GM18907 (cell line): ENCODE data around the gene PPP1R9B.

Experiments used
- ATAC-seq: cut with Tn5 transposase; IDR thresholded peaks from one replicate; pipeline ENCODE4 v1.9.1; 2021; ENCODE audit warnings: mild to moderate bottlenecking, moderate library complexity; ENCODE audit not compliant: unreplicated experiment

The PPP1R9B gene

DNA sequence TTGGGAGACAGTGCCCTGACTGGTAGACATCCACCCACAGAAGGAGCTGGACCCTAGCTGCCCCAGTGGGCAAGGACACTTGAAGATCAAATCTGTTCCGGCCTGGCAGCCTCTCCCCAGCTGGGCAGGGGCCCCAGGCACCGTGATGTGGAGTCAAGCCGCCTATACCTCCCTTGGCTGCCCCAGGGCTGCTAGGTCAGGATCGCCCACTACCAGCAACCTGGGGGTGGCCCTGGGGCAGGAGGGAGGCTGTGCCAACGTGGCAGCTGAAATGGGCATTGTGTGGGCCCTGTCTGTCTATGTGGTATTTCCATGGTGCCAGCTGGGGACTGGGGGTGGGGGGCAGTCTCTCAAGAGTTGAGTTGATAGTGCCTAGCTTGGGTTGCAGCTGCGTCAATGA lies 54.4 kb downstream of the PPP1R9B start:
- ATAC-seq: no peak

DNA sequence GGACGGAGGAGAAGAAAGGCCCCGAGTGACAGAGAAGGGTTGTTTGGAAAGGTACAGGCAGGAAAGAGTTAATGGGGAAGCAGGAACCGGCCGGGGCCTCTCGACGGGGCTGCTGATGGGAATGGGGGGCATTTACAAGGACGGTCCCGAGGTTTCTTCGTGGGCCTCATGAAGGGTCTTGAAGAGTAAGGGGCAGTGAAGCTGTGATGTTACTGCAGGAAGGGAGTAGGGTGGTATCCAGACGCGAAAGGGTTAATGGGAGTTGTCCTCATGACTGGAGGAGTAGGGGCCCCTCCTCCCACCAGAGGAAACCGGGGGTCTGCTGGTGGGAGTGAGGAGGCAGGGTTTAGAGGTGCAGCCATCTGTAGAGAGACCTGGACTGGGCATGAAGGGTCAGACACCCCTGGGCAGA lies 54.8 kb downstream of the PPP1R9B start:
- no peak for ATAC-seq

DNA sequence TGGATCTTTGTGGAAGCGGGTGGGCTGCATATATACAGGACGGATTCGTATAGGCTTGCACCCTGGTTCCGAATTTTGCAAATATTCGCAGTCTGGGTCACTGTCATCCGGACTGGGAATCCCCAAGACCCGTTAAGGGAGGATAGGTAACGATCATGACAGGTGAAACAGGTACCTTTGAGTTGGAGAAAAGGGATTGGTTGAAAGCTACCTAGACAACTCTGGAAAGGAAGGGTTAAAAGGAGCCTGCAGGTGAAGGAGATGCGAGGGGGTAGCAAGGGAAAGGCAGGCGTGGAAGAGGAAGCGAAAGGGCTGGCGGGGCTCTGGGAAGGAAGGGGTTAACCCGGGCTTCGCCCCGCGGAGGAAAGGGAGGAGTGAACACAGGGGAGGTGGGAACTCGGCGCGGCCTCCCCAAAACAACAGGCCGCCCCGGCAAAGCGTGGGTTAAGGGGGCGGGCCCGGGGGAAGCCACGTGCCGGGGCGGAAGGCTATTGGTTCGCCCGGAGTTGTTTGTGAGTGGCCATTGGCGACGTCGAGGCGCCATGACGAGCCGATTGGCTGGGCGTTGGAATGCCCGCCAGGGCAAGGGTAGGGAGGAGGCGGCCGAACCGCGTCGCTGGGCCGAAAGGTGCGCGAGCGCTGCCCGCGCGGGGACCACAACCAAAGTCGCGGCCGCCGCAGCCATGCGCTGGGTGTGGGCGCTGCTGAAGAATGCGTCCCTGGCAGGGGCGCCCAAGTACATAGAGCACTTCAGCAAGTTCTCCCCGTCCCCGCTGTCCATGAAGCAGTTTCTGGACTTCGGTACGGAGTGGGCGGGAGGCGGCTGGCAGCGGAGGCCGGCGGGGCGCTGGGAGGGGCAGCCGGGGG lies 55.5 kb downstream of the PPP1R9B start, which contains the start of gene PDK2:
PDK2 (plus strand) TSS at position 599 of the 867 bp plus-strand sequence; CDS start at position 684, 85 bp downstream.
- ATAC-seq: peak; percentile 85

DNA sequence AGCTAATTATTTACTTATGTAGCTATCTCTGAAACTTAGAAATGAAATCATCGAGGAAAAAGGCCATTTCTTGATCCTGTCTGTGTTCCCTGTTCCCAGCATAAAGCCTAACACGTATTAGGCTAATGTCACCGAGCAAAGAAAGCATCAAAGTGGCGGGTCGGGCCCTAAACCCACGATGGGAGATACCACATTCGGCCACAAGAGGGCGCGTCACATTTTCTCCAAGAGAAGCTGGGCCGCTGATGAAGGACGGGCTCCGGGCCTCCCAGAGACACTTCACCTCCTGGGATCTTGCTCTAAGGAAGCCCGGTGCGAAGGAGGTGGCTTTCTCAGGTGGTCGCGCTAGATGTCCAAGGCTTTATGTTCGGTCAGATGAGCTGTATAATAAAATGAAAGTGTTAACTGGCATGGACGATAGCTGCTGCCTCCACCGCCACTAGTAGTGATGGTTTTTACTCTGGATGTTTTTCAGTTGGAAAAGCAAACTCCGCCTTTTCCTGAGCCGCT lies 56.2 kb downstream of the PPP1R9B start:
- peak; percentile 39 for ATAC-seq

DNA sequence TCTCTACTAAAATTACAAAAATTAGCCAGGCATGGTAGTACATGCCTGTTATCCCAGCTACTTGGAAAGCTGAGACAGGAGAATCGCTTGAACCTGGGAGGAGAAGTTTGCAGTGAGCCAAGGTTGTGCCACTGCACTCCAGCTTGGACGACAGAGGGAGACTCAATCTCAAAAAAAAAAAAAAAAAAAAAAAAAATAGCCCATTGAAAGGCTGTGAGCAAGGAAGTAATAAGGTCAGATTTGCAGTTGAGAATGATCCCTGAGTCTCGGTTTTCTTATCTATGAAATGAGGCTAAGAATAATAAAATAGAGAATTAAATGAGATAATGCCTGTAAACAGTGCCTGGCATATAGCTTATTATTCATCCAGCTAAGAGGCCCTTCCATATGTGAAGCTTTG lies 56.7 kb downstream of the PPP1R9B start:
- no peak for ATAC-seq

DNA sequence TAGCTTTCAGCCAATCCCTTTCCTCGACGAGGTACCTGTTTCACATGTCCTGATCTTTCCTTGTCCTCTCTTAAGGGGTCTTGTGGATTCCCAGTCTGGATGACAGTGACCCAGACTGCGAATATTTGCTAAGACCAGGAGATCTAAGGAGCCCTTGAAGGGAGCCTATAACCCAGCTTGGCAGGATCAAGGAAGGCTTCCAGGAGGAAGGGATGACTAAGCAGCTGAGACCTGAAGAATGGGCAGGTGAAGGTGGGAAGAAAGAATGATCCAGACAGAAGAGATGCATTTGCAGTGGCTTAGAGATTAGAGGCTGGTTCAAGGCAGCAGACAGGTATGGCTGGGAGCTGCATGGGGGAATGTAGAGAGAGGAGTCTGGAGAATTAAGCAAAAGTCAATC lies 57.2 kb downstream of the PPP1R9B start:
- ATAC-seq: no peak

DNA sequence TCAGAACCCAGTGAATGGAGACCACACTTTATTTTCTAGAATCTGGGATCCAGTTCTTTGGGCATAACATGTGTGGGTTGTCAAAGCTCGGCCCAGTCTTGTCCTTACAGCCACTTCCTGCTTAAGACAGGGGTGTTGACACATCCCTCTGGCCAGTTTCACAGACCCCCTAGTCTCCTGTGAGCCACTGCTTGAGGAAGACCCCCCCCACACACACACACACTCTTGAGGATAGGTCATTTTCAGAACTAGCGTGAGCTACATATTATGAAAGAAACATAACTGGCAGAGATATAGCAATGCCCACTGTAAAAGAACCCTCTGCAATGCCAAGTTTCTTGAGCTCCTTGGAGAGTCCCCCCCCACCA lies 58.6 kb downstream of the PPP1R9B start:
- no peak for ATAC-seq

DNA sequence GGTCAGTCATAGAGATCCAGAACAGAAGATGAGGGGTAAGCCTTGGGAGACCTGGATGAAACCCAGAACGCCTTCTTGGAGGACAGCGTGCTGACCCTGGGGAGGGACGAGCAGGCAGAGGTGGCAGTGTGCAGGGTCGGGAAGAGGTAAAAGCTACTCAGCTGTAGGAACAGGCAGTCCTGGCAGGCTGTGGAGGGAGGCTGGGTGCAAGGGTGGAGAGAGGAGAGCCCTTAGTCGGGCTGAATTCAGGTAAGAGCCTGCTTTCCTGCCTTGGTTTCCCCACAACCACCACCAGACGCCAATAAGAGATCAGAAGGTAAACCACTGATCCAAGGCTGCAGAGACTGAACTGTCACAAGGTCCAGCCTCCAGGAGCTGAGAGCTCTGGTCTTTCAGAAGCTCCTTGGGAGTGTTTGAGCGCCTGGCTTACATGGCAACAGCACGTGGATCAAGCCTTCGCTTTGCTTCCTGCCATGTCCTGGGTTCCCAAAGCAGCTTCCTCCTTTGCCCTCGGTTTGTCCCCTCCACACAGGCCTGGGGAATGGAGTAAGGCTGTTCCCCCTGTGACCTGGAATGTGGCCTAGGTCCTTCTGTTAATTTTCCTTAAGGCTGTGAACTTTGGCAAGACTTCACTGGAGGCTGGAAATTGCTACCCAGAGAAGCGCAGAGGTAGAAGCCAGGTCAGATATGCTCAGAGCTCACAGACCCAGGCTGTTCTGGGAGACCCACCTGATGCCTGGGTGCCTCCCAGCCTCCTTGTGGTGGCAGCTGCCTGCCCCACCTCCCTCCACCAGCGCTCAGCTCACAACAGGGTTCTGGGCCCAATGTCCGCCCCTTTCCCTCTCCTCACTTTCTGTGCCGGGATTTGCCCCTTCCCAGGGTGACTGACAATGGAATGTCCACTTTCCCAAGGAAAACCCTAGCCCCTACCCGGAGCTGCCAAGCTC lies 59.2 kb downstream of the PPP1R9B start:
- ATAC-seq: no peak

DNA sequence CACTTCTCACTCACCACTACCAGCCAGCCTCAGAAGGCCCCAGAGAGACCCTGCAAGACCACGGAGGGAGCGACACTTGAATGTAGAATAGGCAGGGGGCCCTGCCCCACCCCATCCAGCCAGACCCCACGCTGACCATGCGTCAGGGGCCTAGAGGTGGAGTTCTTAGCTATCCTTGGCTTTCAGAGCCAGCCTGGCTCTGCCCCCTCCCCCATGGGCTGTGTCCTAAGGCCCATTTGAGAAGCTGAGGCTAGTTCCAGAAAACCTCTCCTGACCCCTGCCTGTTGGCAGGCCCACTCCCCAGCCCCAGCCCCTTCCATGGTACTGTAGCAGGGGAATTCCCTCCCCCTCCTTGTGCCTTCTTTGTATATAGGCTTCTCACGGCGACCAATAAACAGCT lies 60.4 kb downstream of the PPP1R9B start:
- ATAC-seq: no peak

DNA sequence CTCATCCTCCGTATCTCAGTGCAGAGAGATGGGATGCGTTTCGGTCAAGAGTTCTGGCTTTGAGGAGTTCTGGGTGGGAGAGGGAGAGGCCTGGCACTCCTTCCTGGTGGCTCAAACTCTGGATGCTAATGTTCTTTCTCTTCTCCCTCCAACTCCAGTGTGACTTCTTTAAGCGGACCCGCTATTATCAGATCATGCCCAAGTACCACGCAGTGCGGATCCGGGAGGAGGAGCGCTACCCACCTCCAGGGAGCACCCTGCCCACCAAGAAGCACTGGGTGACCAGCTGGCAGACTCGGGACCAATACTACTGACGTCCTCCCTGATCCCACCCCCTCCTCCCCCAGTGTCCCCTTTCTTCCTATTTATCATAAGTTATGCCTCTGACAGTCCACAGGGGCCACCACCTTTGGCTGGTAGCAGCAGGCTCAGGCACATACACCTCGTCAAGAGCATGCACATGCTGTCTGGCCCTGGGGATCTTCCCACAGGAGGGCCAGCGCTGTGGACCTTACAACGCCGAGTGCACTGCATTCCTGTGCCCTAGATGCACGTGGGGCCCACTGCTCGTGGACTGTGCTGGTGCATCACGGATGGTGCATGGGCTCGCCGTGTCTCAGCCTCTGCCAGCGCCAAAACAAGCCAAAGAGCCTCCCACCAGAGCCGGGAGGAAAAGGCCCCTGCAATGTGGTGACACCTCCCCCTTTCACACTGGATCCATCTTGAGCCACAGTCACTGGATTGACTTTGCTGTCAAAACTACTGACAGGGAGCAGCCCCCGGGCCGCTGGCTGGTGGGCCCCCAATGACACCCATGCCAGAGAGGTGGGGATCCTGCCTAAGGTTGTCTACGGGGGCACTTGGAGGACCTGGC lies 61.3 kb downstream of the PPP1R9B start:
- no peak for ATAC-seq

DNA sequence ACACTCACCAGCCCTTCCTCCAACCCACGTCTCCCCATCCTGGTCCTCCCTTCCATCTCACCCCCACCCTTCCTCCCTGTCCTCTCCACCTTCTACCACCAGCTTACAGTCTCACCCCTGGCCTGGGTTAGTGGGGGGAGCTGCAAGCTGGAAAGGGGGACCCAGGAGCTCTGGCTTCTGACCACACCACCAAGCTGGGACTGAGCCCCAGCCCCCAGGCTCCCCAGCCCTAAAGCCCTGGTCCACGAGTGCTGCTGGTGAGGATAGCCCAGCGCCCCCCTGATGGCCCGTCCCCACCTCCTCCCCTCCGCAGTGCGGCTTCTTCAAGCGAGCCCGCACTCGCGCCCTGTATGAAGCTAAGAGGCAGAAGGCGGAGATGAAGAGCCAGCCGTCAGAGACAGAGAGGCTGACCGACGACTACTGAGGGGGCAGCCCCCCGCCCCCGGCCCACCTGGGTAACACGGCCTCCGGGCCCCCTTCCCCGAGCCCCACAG lies 62.5 kb downstream of the PPP1R9B start:
- no peak for ATAC-seq

DNA sequence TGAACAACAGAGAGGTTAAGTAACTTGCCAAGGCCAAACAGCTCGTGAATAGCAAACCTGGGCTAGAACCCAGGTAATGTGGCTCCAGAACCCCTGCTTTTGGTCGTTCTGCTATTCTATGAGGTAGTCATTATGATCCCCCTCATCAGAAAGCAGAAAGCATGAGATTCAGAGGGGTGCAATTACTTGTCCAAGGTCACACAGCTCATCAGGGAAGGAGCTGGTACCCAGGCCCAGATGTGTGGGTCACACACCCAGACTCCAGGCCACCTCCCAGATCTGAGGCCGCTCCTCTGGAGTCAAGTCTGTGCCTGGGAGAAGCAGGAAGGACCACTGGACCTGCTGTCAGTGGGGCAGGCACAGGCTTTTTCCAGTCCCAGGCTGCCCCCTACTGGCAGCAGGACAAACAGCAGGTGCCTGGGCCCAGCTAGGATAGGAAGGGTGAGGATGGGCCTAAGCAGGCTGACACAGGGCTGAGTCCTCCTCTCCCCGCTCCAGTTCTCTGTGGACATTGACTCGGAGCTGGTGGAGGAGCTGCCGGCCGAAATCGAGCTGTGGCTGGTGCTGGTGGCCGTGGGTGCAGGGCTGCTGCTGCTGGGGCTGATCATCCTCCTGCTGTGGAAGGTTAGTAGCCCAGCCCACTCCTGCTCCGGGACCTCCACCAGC lies 63.1 kb downstream of the PPP1R9B start:
- peak; percentile 72 for ATAC-seq
